HL-60/S4 (cell line): ENCODE data around the gene CABLES1.

Source experiments
- in situ Hi-C: fragments of 300-500 bp; cut with MboI; formaldehyde crosslinking; loops from 2 replicates; pipeline ENCODE4 v1.14.3; 2022; ENCODE audit warnings: low sequenced_read_pairs

CABLES1 gene

GRCh38 chr18:23188068-23188760 is 52.9 kb downstream of the CABLES1 start:
- in situ Hi-C loops, result loop anchor here (25.0 kb wide), 1 partner anchor 101 kb away; no protein-coding TSS in a partner anchor

- in situ Hi-C loops, result loop anchor here (25.0 kb wide), 1 partner anchor 102 kb away; no protein-coding TSS in a partner anchor
These were observed 53.8 kb downstream of the CABLES1 start for GRCh38 chr18:23189099-23189498.

GRCh38 chr18:23189768-23190661 is 54.7 kb downstream of the CABLES1 start:
- in situ Hi-C loops, result loop anchor here (25.0 kb wide), 1 partner anchor 103 kb away; no protein-coding TSS in a partner anchor

GRCh38 chr18:23191232-23191631 is 55.9 kb downstream of the CABLES1 start:
- in situ Hi-C loops, result loop anchor here (25.0 kb wide), 1 partner anchor 104 kb away; no protein-coding TSS in a partner anchor

- in situ Hi-C loops, result loop anchor here (25.0 kb wide), 1 partner anchor 106 kb away; no protein-coding TSS in a partner anchor
These were observed 58.5 kb downstream of the CABLES1 start for GRCh38 chr18:23193742-23194141.

GRCh38 chr18:23194155-23194996 is 59.1 kb downstream of the CABLES1 start:
- in situ Hi-C loops, result loop anchor here (25.0 kb wide), 1 partner anchor 107 kb away; no protein-coding TSS in a partner anchor

- in situ Hi-C loops, result loop anchor here (25.0 kb wide), 1 partner anchor 108 kb away; no protein-coding TSS in a partner anchor
These were observed 60.0 kb downstream of the CABLES1 start for GRCh38 chr18:23194997-23195957.

- in situ Hi-C loops, result loop anchor here (25.0 kb wide), 1 partner anchor 109 kb away; no protein-coding TSS in a partner anchor
These were observed 61.1 kb downstream of the CABLES1 start for GRCh38 chr18:23196119-23197007.

GRCh38 chr18:23198217-23198845 is 63.0 kb downstream of the CABLES1 start:
- in situ Hi-C loops, result loop anchor here (25.0 kb wide), 1 partner anchor 111 kb away; no protein-coding TSS in a partner anchor

GRCh38 chr18:23200756-23201155 is 65.5 kb downstream of the CABLES1 start:
- in situ Hi-C loops, result loop anchor here (25.0 kb wide), 1 partner anchor 388 kb away; no protein-coding TSS in a partner anchor

- in situ Hi-C loops, result loop anchor here (25.0 kb wide), 1 partner anchor 389 kb away; no protein-coding TSS in a partner anchor
These were observed 66.5 kb downstream of the CABLES1 start for GRCh38 chr18:23201741-23202140.

GRCh38 chr18:23203891-23204432 is 68.7 kb downstream of the CABLES1 start:
- in situ Hi-C loops, result loop anchor here (25.0 kb wide), 1 partner anchor 392 kb away; no protein-coding TSS in a partner anchor

- in situ Hi-C loops, result loop anchor here (25.0 kb wide), 1 partner anchor 392 kb away; no protein-coding TSS in a partner anchor
These were observed 69.4 kb downstream of the CABLES1 start for GRCh38 chr18:23204589-23205235.

- in situ Hi-C loops, result loop anchor here (25.0 kb wide), 1 partner anchor 394 kb away; no protein-coding TSS in a partner anchor
These were observed 70.7 kb downstream of the CABLES1 start for GRCh38 chr18:23205980-23206379.

- in situ Hi-C loops, result loop anchor here (25.0 kb wide), 1 partner anchor 395 kb away; no protein-coding TSS in a partner anchor
These were observed 72.1 kb downstream of the CABLES1 start for GRCh38 chr18:23207191-23207955.

- in situ Hi-C loops, result loop anchor here (25.0 kb wide), 1 partner anchor 396 kb away; no protein-coding TSS in a partner anchor
These were observed 72.7 kb downstream of the CABLES1 start for GRCh38 chr18:23207994-23208393.
